GM19193 (cell line): ENCODE data around the gene LGALS3BP.
A peak's percentile ranks its signal among the peaks of the same experiment; 100 is the strongest.

Source experiments
- POLR2A ChIP-seq: IDR thresholded peaks from 4 replicates; pipeline ENCODE4 v1.6.1; 2011; ENCODE audit not compliant: insufficient read depth, insufficient read length; ENCODE audit errors: extremely low read depth

LGALS3BP gene

GRCh38 chr17:79019632-79020584 is 40.2 kb upstream of the LGALS3BP start:
- TF ChIP-seq POLR2A: no peak

- TF ChIP-seq POLR2A: no peak
Observed at GRCh38 chr17:79019261-79019631, 39.5 kb upstream of the LGALS3BP start.

- TF ChIP-seq POLR2A: no peak
Observed at GRCh38 chr17:79018370-79018695, 38.6 kb upstream of the LGALS3BP start.

GRCh38 chr17:79017546-79018369 is 38.0 kb upstream of the LGALS3BP start:
- no peak for TF ChIP-seq POLR2A

GRCh38 chr17:79014158-79014758 is 34.5 kb upstream of the LGALS3BP start:
- TF ChIP-seq POLR2A: no peak

- no peak for TF ChIP-seq POLR2A
Observed at GRCh38 chr17:79012563-79013134, 32.9 kb upstream of the LGALS3BP start.

GRCh38 chr17:79011451-79012147 is 31.9 kb upstream of the LGALS3BP start:
- TF ChIP-seq POLR2A: no peak

GRCh38 chr17:79010304-79010646 is 30.6 kb upstream of the LGALS3BP start:
- TF ChIP-seq POLR2A: no peak

GRCh38 chr17:79009397-79010303 is 29.9 kb upstream of the LGALS3BP start, which contains the start of gene CANT1:
Gene CANT1, minus strand, starts transcription at chr17:79009764. Its CDS starts 12,142 bp downstream, at chr17:78997622.
- TF ChIP-seq POLR2A: peak; percentile 67

- no peak for TF ChIP-seq POLR2A
Observed at GRCh38 chr17:79008666-79009387, 29.1 kb upstream of the LGALS3BP start.

- no peak for TF ChIP-seq POLR2A
Observed at GRCh38 chr17:79007504-79008381, 28.0 kb upstream of the LGALS3BP start.
